Esophagus muscularis mucosa (tissue), 4 donors: Measurements from ENCODE around the gene TNP1. TPM values are rescaled to one million over a fixed set of nuclear protein-coding genes. Genes with fewer than 3 reads are reported as not detected.

Experiments used
- DNase-seq: peaks from one replicate; pipeline ENCODE4 v3.0.0-alpha.2; 2017; ENCODE audit errors: extremely low spot score
- H3K27ac ChIP-seq, 4 donors: fragments of 200-600 bp; sonication (generic); replicated peaks in 1 of 4; 1 replicate in 3 of 4; 2 replicates in 1 of 4; pipeline ENCODE4 v1.5.1; 2016 to 2019; ENCODE audit warnings: mild to moderate bottlenecking in 1 of 4
- H3K27me3 ChIP-seq, 4 donors: fragments of 200-600 bp; sonication (generic); one replicate each; pipeline versions ENCODE4 v1.5.1 to v1.6.0; 2016 to 2019
- H3K36me3 ChIP-seq, 4 donors: fragments of 200-600 bp; sonication (generic); one replicate each; pipeline ENCODE4 v1.5.1; 2016 to 2019
- H3K4me1 ChIP-seq, 4 donors: fragments of 200-600 bp; sonication (generic); one replicate each; pipeline ENCODE4 v1.5.1; 2016 to 2019
- H3K4me3 ChIP-seq, 4 donors: fragments of 200-600 bp; sonication (generic); 1 replicate in 2 of 4; 2 replicates in 2 of 4; pipeline ENCODE4 v1.5.1; 2016 to 2019; ENCODE audit warnings: mild to moderate bottlenecking in 4 of 4, moderate library complexity in 1 of 4
- H3K9me3 ChIP-seq, 4 donors: fragments of 200-600 bp; sonication (generic); 1 replicate in 3 of 4; 2 replicates in 1 of 4; pipeline ENCODE4 v1.5.1; 2016 to 2019
- CTCF ChIP-seq, 3 experiments: fragments of 200-600 bp in 2 of 3; fragments of 450-650 bp in 1 of 3; sonication (generic) in 2 of 3; IDR thresholded peaks; one replicate each; pipeline ENCODE4 v1.5.1; 2017 to 2019; ENCODE audit warnings: antibody characterized with exemption in 3 of 3, mild to moderate bottlenecking in 2 of 3, moderate library complexity in 1 of 3
- EP300 ChIP-seq: sonication (generic); formaldehyde crosslinking; IDR thresholded peaks from one replicate; pipeline ENCODE4 v1.6.1; 2017; ENCODE audit warnings: antibody characterized with exemption
- POLR2A ChIP-seq: fragments of 450-650 bp; IDR thresholded peaks from one replicate; pipeline ENCODE4 v1.6.1; 2017; ENCODE audit warnings: antibody characterized with exemption, moderate library complexity, mild to moderate bottlenecking, low read depth
- POLR2AphosphoS5 ChIP-seq, 2 donors: sonication (generic); formaldehyde crosslinking; IDR thresholded peaks; one replicate each; pipeline ENCODE4 v1.6.1; 2017; ENCODE audit warnings: antibody characterized with exemption in 2 of 2
- WGBS: methylation state at CpG from one replicate; pipeline ENCODE4 v1.1.5; 2018; 5-methylcytosine and 5-hydroxymethylcytosine counted together
- intact Hi-C: fragments of 100-400 bp; cut with DNase I; formaldehyde crosslinking; loops from one replicate; pipeline ENCODE4 v1.15.1; 2023
- total RNA-seq, 4 donors: library from RNA; depleted of rRNA; stranded (reverse); fragments of >200 nt; gene quantifications; one replicate each; pipeline versions ENCODE4 v1.1.0 to v1.2.1, GENCODE V29; 2016

TNP1 gene
- total RNA-seq, 4 donors from 2014 or later, result not detected

- H3K9me3 ChIP-seq, result no peaks in the 10 kb centered on the region
- H3K4me1 ChIP-seq, result peaks cover 9 to 14% (median 11%) of the 10 kb centered on the region in 4 donors
- intact Hi-C loops, result no loop called here
- DNase-seq, result no peak
- no peaks in the 10 kb centered on the region for H3K36me3 ChIP-seq
- no peak for TF ChIP-seq POLR2AphosphoS5 (IDR thresholded peaks at IDR 0.05)
- TF ChIP-seq EP300, result no peak
- no peak for TF ChIP-seq POLR2A
- TF ChIP-seq CTCF (IDR thresholded peaks at IDR 0.05), result no peak
- H3K27ac ChIP-seq, result no peak overlapping the region
- H3K27me3 ChIP-seq, result no peaks in the 10 kb centered on the region
- 100% methylated on average over 1 of the region's 1 CpG for WGBS
- H3K4me3 ChIP-seq, result no peak overlapping the region
Observed at GRCh38 chr2:216822470-216822869, 37.4 kb downstream of the TNP1 start.

- no peaks in the 10 kb centered on the region for H3K36me3 ChIP-seq
- H3K27me3 ChIP-seq, result no peaks in the 10 kb centered on the region
Observed at GRCh38 chr2:216820709-216821108, 39.2 kb downstream of the TNP1 start.

GRCh38 chr2:216819766-216820165 is 40.1 kb downstream of the TNP1 start:
- Histone ChIP-seq H3K27me3 (no peaks in the 10 kb centered on the region), H3K4me3 (no peak overlapping the region), H3K4me1 (no peaks in the 10 kb centered on the region), H3K36me3 (no peaks in the 10 kb centered on the region), H3K27ac (no peak overlapping the region), H3K9me3 (no peaks in the 10 kb centered on the region)
- no peak for DNase-seq
- TF ChIP-seq POLR2AphosphoS5 (IDR thresholded peaks at IDR 0.05) (no peak), CTCF (IDR thresholded peaks at IDR 0.05) (no peak), POLR2A (no peak), EP300 (no peak)
- intact Hi-C loops, result no loop called here
- WGBS, result 87% methylated on average over 8 of the region's 8 CpGs

More at GRCh38 chr2:216820709-216821108, 39.2 kb downstream of the TNP1 start:
- intact Hi-C loops, result no loop called here
- no peak for DNase-seq
- H3K4me3 ChIP-seq, result no peak overlapping the region
- H3K27ac ChIP-seq, result no peak overlapping the region
- 98% methylated on average over 3 of the region's 3 CpGs for WGBS
- no peaks in the 10 kb centered on the region for H3K9me3 ChIP-seq
- TF ChIP-seq POLR2AphosphoS5 (IDR thresholded peaks at IDR 0.05) (no peak), POLR2A (no peak), EP300 (no peak), CTCF (IDR thresholded peaks at IDR 0.05) (no peak)
- H3K4me1 ChIP-seq, result no peaks in the 10 kb centered on the region

- intact Hi-C loops, result no loop called here
- TF ChIP-seq POLR2A, result no peak
- TF ChIP-seq CTCF (IDR thresholded peaks at IDR 0.05), result no peak
- TF ChIP-seq POLR2AphosphoS5 (IDR thresholded peaks at IDR 0.05), result no peak
- no peak for TF ChIP-seq EP300
- Histone ChIP-seq H3K27me3 (no peaks in the 10 kb centered on the region), H3K4me1 (no peaks in the 10 kb centered on the region), H3K9me3 (no peaks in the 10 kb centered on the region), H3K36me3 (no peaks in the 10 kb centered on the region), H3K27ac (no peak overlapping the region), H3K4me3 (no peak overlapping the region)
- WGBS, result 89% methylated on average over 3 of the region's 3 CpGs
- DNase-seq, result no peak
Observed at GRCh38 chr2:216819055-216819454, 40.8 kb downstream of the TNP1 start.

GRCh38 chr2:216810399-216811160 is 49.3 kb downstream of the TNP1 start:
- TF ChIP-seq POLR2AphosphoS5 (IDR thresholded peaks at IDR 0.05) (no peak), POLR2A (no peak), EP300 (no peak), CTCF (IDR thresholded peaks at IDR 0.05) (no peak)
- intact Hi-C loops, result no loop called here
- WGBS, result 88% methylated on average over 25 of the region's 30 CpGs

More at GRCh38 chr2:216810399-216811160, 49.3 kb downstream of the TNP1 start:
- Histone ChIP-seq H3K27ac (no peak overlapping the region), H3K4me1 (peaks cover 5 to 17% (median 10%) of the 10 kb centered on the region in 4 donors), H3K9me3 (no peaks in the 10 kb centered on the region), H3K4me3 (no peak overlapping the region), H3K36me3 (no peaks in the 10 kb centered on the region), H3K27me3 (no peaks in the 10 kb centered on the region)
- DNase-seq, result no peak
